Fibroblast of skin of right biceps (primary cell): ENCODE results near the gene CTNNB1.

Experiments
- DNase-seq: peaks from one replicate; pipeline ENCODE4 v3.0.0-alpha.2; 2013

The CTNNB1 gene

GRCh38 chr3:41220906-41221677 lies 21.8 kb downstream of the CTNNB1 start:
- DNase-seq, result no peak

GRCh38 chr3:41222012-41222411 lies 22.7 kb downstream of the CTNNB1 start:
- no peak for DNase-seq

GRCh38 chr3:41222501-41222900 lies 23.2 kb downstream of the CTNNB1 start:
- no peak for DNase-seq

- DNase-seq, result no peak
These were observed 23.8 kb downstream of the CTNNB1 start for GRCh38 chr3:41223078-41223477.

GRCh38 chr3:41223691-41224090 lies 24.4 kb downstream of the CTNNB1 start:
- DNase-seq, result no peak

- peak; percentile 92 for DNase-seq
These were observed 25.0 kb downstream of the CTNNB1 start for GRCh38 chr3:41224120-41224806.

- no peak for DNase-seq
These were observed 35.8 kb downstream of the CTNNB1 start for GRCh38 chr3:41234823-41235721.

- DNase-seq, result no peak
These were observed 36.9 kb downstream of the CTNNB1 start for GRCh38 chr3:41236228-41236627.

- no peak for DNase-seq
These were observed 38.6 kb downstream of the CTNNB1 start for GRCh38 chr3:41237907-41238306.

- peak; percentile 31 for DNase-seq
These were observed 40.3 kb downstream of the CTNNB1 start for GRCh38 chr3:41239587-41239986.

- DNase-seq, result no peak
These were observed 41.9 kb downstream of the CTNNB1 start for GRCh38 chr3:41241161-41241560.

GRCh38 chr3:41241800-41242571 lies 42.7 kb downstream of the CTNNB1 start:
- no peak for DNase-seq

- no peak for DNase-seq
These were observed 43.9 kb downstream of the CTNNB1 start for GRCh38 chr3:41243183-41243582.

GRCh38 chr3:41244620-41245336 lies 45.5 kb downstream of the CTNNB1 start:
- no peak for DNase-seq

GRCh38 chr3:41247055-41248004 lies 48.0 kb downstream of the CTNNB1 start:
- peak; percentile 44 for DNase-seq

GRCh38 chr3:41248525-41248924 lies 49.2 kb downstream of the CTNNB1 start:
- DNase-seq, result no peak

GRCh38 chr3:41249318-41249717 lies 50.0 kb downstream of the CTNNB1 start:
- DNase-seq, result no peak

GRCh38 chr3:41250825-41251224 lies 51.5 kb downstream of the CTNNB1 start:
- no peak for DNase-seq

GRCh38 chr3:41251593-41251992 lies 52.3 kb downstream of the CTNNB1 start:
- no peak for DNase-seq

GRCh38 chr3:41258239-41258800 lies 59.0 kb downstream of the CTNNB1 start:
- no peak for DNase-seq
